GM18909 (cell line): ENCODE results near the gene JAKMIP1.
"Not testable (repeated sequence)": the region's sequence is repeated elsewhere in the genome, so short reads cannot be mapped to it uniquely, and the experiment has no call there.

Experiments
- ATAC-seq: cut with Tn5 transposase; IDR thresholded peaks from one replicate; pipeline ENCODE4 v1.9.1; 2021; ENCODE audit warnings: mild to moderate bottlenecking; ENCODE audit not compliant: unreplicated experiment, poor library complexity

The JAKMIP1 gene

DNA sequence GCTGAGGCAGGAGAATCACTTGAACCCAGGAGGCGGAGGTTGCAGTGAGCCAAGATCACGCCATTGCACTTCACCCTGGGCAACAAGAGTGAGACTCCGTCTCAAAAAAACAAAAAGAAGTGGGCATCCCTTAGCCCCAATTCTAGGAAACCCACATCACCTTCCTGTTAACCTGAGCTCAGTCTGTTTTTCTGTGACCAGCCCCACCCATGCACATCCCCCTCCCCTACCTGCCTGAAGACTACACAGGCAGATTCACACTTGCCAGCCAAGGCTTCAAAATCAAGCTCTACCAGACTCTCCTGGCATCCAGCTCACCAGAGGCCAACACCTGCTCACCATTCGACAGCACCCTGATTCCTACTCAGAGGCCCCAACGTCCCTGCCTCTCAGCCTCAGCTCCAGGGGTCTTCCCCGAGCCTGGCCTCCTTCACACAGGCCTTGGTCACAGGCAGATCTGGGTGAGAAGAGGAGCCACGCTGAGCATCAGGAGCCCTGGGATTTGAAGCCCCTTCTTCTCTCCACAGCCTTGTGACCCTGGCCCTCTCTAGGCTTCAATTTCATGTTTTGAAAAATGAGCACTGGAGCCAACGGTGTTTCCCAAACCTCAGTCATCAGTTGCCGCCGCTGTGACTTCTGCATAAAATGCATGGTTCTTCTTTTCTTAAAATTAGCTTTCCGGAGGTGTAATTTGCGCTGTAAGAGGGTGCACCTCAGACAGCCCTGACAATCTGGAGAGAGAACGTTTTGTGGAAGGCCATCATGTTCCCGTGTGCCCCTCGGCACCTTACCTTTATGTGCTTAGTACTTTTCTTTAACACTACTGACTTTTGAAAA, 47.3 kb downstream of the JAKMIP1 start:
- no peak for ATAC-seq

DNA sequence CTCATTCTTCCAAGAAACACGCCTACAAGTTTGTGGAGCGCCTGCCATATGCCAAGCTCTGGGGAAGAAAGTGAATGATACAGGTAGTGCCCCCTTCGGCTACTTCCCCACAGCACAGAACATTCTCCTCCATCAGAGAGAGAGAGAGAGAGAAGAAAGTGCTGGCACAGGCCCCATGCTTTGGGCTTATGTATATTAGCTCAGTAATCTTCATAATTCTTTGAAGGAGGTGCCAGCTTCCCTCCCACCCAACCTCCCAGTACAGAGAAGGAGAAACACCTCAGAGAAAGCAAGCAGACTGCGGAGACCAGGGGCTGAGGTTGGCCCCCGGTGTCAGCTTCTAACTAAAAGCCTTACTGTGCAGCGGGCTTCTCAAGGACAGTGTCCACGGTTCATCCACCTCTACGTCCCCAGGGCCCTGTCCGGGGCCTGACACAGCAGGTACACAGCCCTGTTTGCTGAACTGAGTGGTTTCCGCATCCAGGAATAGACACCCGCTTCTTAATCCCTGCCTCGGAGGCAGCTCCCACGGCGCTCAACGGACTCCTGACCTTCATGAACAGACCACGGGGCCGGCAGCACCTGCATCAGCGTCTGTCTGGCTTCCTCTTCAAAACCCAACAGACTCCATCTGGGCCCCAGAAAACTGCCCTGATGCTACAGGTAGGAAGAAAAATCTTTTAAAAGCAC, 50.2 kb downstream of the JAKMIP1 start:
- no peak for ATAC-seq

- no peak for ATAC-seq
Measured at GRCh38 chr4:6148506-6149205, 51.7 kb downstream of the JAKMIP1 start.

DNA sequence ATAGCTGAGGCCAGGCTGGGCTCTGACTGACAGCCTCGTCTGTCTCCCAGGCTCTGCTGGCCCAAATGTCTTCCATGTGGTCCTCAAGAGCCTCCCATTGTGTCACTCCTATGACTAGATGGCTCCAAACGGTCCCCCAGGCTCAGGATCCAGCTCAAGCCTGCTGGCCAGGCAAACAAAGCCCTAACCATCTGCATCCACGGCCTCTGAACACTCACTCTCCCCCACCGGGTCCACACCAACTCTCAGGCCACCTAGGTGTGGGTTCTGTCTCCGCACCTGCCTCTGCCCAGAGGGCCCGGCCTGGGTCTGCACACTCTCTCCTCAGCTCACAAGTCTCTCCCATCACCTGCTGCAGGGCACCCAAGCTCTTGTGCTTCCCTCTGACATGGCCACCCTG, 52.9 kb downstream of the JAKMIP1 start:
- no peak for ATAC-seq

DNA sequence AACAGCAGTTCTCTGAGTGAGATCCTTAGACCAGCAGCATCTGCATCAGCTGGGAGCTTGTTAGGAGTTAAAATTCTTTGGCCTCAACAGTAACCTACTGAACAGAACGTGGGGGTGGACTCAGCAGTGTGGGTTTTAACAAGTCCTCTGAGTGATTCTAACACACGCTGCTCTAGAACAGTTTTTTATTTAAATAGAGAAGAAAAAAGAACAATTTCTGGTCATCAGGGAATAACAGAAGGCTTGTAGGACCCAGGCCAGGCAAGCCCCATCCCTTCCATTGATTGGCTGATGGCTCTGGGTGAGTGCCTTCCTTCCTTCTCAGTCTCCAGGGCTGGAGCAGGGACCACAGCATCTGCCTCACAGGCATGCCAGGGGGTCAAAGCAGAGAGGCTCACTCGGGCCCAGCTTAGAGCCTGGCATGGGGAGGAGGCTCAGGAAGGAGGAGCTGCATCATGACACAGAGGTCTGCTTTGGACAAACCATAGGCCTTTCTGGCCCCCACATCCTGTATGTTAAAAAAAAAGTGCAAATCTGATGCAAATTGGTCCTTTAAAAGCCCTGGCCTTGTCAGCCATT, 56.7 kb downstream of the JAKMIP1 start:
- no peak for ATAC-seq

- no peak for ATAC-seq
Measured at GRCh38 chr4:6142935-6143602, 57.3 kb downstream of the JAKMIP1 start.

- no peak for ATAC-seq
Measured at GRCh38 chr4:6142511-6142910, 57.8 kb downstream of the JAKMIP1 start.

- ATAC-seq: no peak
Measured at GRCh38 chr4:6141554-6141953, 58.8 kb downstream of the JAKMIP1 start.

DNA sequence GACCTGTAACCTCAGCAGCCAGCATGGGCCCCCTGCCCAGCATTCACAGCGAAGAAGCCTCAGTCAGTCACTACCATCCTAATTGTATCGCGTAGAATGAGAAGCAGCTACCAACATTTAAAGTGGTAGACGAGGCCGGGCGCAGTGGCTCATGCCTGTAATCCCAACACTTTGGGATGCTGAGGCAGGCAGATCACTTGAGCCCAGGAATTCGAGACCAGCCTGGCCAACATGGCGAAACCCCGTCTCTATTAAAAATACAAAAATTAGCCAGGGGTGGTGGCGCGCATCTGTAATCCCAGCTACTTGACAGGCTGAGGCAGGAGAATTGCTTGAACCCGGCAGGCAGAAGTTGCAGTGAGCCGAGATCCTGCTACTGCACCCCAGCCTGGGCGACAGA, 59.3 kb downstream of the JAKMIP1 start:
- not testable (repeated sequence) for ATAC-seq

GRCh38 chr4:6137747-6138135, 62.6 kb downstream of the JAKMIP1 start:
- no peak for ATAC-seq

- ATAC-seq: no peak
Measured at GRCh38 chr4:6137027-6137746, 63.2 kb downstream of the JAKMIP1 start.

GRCh38 chr4:6134612-6135220, 65.6 kb downstream of the JAKMIP1 start:
- peak; percentile 88 for ATAC-seq

- ATAC-seq: no peak
Measured at GRCh38 chr4:6132716-6133115, 67.6 kb downstream of the JAKMIP1 start.

- ATAC-seq: no peak
Measured at GRCh38 chr4:6128221-6128850, 72.0 kb downstream of the JAKMIP1 start.

DNA sequence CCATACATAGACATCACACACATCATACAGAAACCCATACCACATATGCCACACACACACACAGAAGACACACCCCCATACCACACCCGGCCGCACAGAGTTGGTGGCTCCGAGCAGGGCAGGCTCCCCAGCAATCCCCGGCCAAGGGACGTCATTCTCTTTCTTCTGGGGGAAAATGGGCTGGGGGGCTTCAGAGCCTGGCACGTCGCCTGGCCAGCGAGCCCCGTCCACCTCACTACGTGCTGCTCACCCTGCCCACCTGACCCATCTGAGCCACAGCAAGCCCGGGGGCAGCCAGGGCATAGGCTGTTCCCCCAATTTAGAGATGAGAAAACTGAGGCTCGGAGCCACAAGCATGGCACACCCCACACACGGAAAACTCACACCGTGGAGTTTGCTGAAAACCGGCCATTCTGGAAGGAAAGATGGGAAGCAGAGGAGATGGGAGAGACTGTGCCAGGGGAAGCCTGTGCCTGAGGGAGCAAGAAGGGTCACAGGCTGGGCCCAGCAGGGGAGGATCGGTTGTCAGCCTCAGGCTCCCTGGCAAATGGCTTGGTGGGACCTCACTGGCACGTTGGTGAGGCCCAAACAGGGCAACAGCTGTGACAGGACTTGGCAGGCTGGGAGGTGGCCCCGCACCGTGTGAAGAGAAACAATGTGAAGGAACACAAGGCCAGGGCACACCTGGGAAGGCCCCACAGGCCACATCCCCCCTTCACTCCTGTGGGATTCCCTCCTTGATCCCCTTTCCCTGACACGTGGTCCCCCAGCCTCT, 73.2 kb downstream of the JAKMIP1 start:
- no peak for ATAC-seq

- no peak for ATAC-seq
Measured at GRCh38 chr4:6125103-6125651, 75.2 kb downstream of the JAKMIP1 start.

DNA sequence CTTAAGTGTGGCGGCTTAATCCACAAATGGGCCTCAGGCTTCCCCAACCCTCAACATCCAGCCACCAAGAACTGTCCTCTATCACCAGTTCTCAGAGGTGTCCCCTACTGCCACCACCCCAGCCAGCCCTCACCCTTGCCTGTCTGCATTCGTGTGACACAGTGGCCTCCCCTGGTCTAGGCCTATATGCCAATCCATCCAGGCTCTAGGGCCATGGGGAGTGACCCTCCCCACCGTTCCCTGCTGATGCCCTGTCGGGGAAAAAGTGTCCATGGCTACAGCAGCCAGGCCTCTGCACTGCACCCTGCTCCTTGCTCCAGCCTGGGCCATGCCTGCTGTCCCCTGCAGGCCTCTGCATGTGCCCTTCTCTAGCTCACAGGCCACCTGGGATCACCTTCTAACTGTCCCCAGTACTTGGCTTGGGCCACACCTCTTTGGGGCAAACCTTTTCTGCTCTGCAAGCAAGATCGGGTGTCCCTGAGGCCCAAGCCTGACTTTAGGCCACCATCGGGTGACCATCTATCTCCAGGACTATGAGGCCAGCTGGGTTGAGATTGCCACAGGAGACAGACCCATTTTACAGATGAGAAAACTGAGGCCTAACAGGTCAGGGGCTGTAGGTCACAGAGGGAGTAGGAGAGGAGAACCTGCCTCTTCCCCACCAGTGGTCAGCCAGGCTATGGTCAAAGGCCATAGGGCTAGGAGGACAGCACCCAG, 75.8 kb downstream of the JAKMIP1 start:
- ATAC-seq: no peak
